H1 (cell line): ENCODE measurements around the gene PTPMT1. TPM values are rescaled to one million over a fixed set of nuclear protein-coding genes. Genes with fewer than 3 reads are reported as not detected.
A peak's percentile ranks its signal among the peaks of the same experiment; 100 is the strongest.

ENCODE experiments used
- CTCF ChIA-PET: fragments of 300-600 bp; sonication (Branson Sonifier 250); formaldehyde crosslinking; loops from one replicate; lab custom pipeline; 2021; ENCODE audit not compliant: partially characterized antibody; lab: Charles Lee
- POLR2A ChIA-PET: fragments of 300-600 bp; sonication (Branson Sonifier 250); formaldehyde crosslinking; loops from one replicate; lab custom pipeline; 2021; ENCODE audit warnings: inconsistent platforms; ENCODE audit not compliant: partially characterized antibody; lab: Charles Lee
- DNase-seq, 2 experiments: peaks; one replicate each; pipeline versions ENCODE4 v3.0.0 to v3.0.0-alpha.2; 2010 to 2022; ENCODE audit warnings: low spot score in 2 of 2, low read depth in 1 of 2, mixed read lengths in 1 of 2
- FAIRE-seq: peaks from 2 replicates; lab custom pipeline; 2011; peaks lifted over from hg19 to GRCh38; lab: Jason Lieb, UNC
- H2AFZ ChIP-seq: 2 replicates; pipeline ENCODE4 v1.8.1; 2012; ENCODE audit warnings: low read length, inconsistent platforms
- H2AK5ac ChIP-seq: 2 replicates; pipeline ENCODE4 v1.6.1; 2013; ENCODE audit warnings: low read depth, low read length
- H2BK120ac ChIP-seq: replicated peaks from 2 replicates; pipeline ENCODE3; 2013; ENCODE audit warnings: low read depth, low read length, inconsistent platforms
- H2BK12ac ChIP-seq: 2 replicates; pipeline ENCODE4 v1.6.1; 2013; ENCODE audit warnings: low read depth, low read length
- H2BK15ac ChIP-seq: 2 replicates; pipeline ENCODE4 v1.6.1; 2013; ENCODE audit warnings: low read length
- H2BK20ac ChIP-seq: 2 replicates; pipeline ENCODE4 v1.6.1; 2013; ENCODE audit warnings: low read length
- H2BK5ac ChIP-seq: 2 replicates; pipeline ENCODE4 v1.6.1; 2013; ENCODE audit warnings: low read depth, low read length
- H3K14ac ChIP-seq: 2 replicates; pipeline ENCODE4 v1.6.1; 2013; ENCODE audit warnings: inconsistent platforms; ENCODE audit not compliant: insufficient read length
- H3K18ac ChIP-seq: 2 replicates; pipeline ENCODE4 v1.6.1; 2013; ENCODE audit warnings: low read length; ENCODE audit errors: extremely low read depth
- H3K23ac ChIP-seq: 2 replicates; pipeline ENCODE4 v1.6.1; 2013; ENCODE audit warnings: inconsistent platforms; ENCODE audit not compliant: insufficient read length
- H3K23me2 ChIP-seq: 2 replicates; pipeline ENCODE4 v1.6.1; 2013; ENCODE audit warnings: low read depth, low read length
- H3K27ac ChIP-seq: 2 replicates; pipeline ENCODE4 v1.6.1; 2011; ENCODE audit warnings: low read depth, low read length, inconsistent platforms
- H3K27me3 ChIP-seq, 4 experiments: replicated peaks in 1 of 4; 1 replicate in 1 of 4; 2 replicates in 3 of 4; pipeline versions ENCODE4 v1.6.1 to v1.8.1; 2011 to 2013; ENCODE audit warnings: low read length in 3 of 4, mild to moderate bottlenecking in 3 of 4, inconsistent platforms in 2 of 4, mixed read lengths in 2 of 4, moderate library complexity in 1 of 4; ENCODE audit not compliant: control insufficient read depth in 3 of 4, insufficient read depth in 3 of 4; ENCODE audit errors: extremely low read depth in 1 of 4
- H3K36me3 ChIP-seq, 4 experiments: 2 replicates each; pipeline versions ENCODE4 v1.6.1 to v1.8.1; 2011 to 2013; ENCODE audit warnings: mild to moderate bottlenecking in 4 of 4, low read length in 3 of 4, moderate library complexity in 2 of 4, control low read depth in 1 of 4, inconsistent platforms in 1 of 4; ENCODE audit not compliant: insufficient read depth in 4 of 4, control insufficient read depth in 2 of 4
- H3K4ac ChIP-seq: replicated peaks from 2 replicates; pipeline ENCODE3; 2013; ENCODE audit warnings: low read length, low read depth, mixed read lengths, inconsistent platforms; ENCODE audit not compliant: insufficient read length
- H3K4me1 ChIP-seq, 4 experiments: replicated peaks in 1 of 4; 1 replicate in 1 of 4; 2 replicates in 3 of 4; pipeline versions ENCODE4 v1.6.1 to v1.8.1; 2011 to 2013; ENCODE audit warnings: low read length in 3 of 4, inconsistent platforms in 2 of 4, mixed read lengths in 1 of 4; ENCODE audit not compliant: insufficient read depth in 4 of 4, control insufficient read depth in 3 of 4
- H3K4me2 ChIP-seq, 2 experiments: 2 replicates each; pipeline versions ENCODE4 v1.6.1 to v1.8.1; 2011 to 2013; ENCODE audit warnings: low read depth in 2 of 2, low read length in 2 of 2, control low read depth in 1 of 2, inconsistent platforms in 1 of 2, mild to moderate bottlenecking in 1 of 2; ENCODE audit not compliant: insufficient read depth in 1 of 2
- H3K4me3 ChIP-seq, 4 experiments: fragments of 200-600, 300-600 bp in 1 of 4; sonication (generic), shearing (Covaris generic), sonication (Bioruptor Twin) in 1 of 4; 2 replicates each; pipeline versions ENCODE4 v1.5.1 to v1.8.1; 2011 to 2016; ENCODE audit warnings: low read length in 4 of 4, low read depth in 3 of 4, control low read depth in 2 of 4, inconsistent platforms in 2 of 4, mild to moderate bottlenecking in 2 of 4, mixed read lengths in 1 of 4, moderate library complexity in 1 of 4; ENCODE audit not compliant: insufficient read depth in 2 of 4; ENCODE audit errors: extremely low read depth in 1 of 4
- H3K56ac ChIP-seq: replicated peaks from 2 replicates; pipeline ENCODE3; 2013; ENCODE audit warnings: low read depth, mild to moderate bottlenecking, mixed read lengths, low read length, inconsistent platforms; ENCODE audit not compliant: insufficient read length
- H3K79me1 ChIP-seq: 2 replicates; pipeline ENCODE4 v1.6.1; 2013; ENCODE audit warnings: low read depth, low read length, control low read depth
- H3K79me2 ChIP-seq, 2 experiments: 2 replicates each; pipeline versions ENCODE4 v1.6.1 to v1.8.1; 2012 to 2013; ENCODE audit warnings: low read length in 2 of 2, mild to moderate bottlenecking in 2 of 2, inconsistent platforms in 1 of 2; ENCODE audit not compliant: insufficient read depth in 2 of 2, control insufficient read depth in 1 of 2
- H3K9ac ChIP-seq, 4 experiments: replicated peaks in 1 of 4; 1 replicate in 1 of 4; 2 replicates in 3 of 4; pipeline versions ENCODE4 v1.6.1 to v1.8.1; 2011 to 2013; ENCODE audit warnings: low read depth in 3 of 4, low read length in 3 of 4, control low read depth in 2 of 4, mild to moderate bottlenecking in 2 of 4, moderate library complexity in 2 of 4, inconsistent platforms in 1 of 4; ENCODE audit errors: extremely low read depth in 1 of 4
- H3K9me3 ChIP-seq, 2 experiments: 2 replicates each; pipeline versions ENCODE4 v1.6.1 to v1.8.1; 2012 to 2013; ENCODE audit warnings: mild to moderate bottlenecking in 2 of 2, moderate library complexity in 2 of 2, control low read depth in 1 of 2, inconsistent platforms in 1 of 2, low read depth in 1 of 2, low read length in 1 of 2, mixed read lengths in 1 of 2; ENCODE audit not compliant: insufficient read depth in 2 of 2
- H4K20me1 ChIP-seq, 2 experiments: replicated peaks in 1 of 2; 2 replicates each; pipeline versions ENCODE3 to v1.8.1; 2011 to 2013; ENCODE audit warnings: inconsistent platforms in 2 of 2, low read length in 2 of 2, mild to moderate bottlenecking in 1 of 2; ENCODE audit not compliant: insufficient read depth in 2 of 2, control insufficient read depth in 1 of 2
- H4K5ac ChIP-seq: 2 replicates; pipeline ENCODE4 v1.6.1; 2013; ENCODE audit warnings: low read length, low read depth, mixed read lengths, inconsistent platforms; ENCODE audit not compliant: insufficient read length
- H4K8ac ChIP-seq: 2 replicates; pipeline ENCODE4 v1.8.0; 2013; ENCODE audit warnings: mild to moderate bottlenecking, moderate library complexity, low read length, inconsistent platforms; ENCODE audit not compliant: insufficient read depth; ENCODE audit errors: extremely low read depth
- H4K91ac ChIP-seq: replicated peaks from 2 replicates; pipeline ENCODE3; 2013; ENCODE audit warnings: low read length, mixed read lengths, inconsistent platforms; ENCODE audit not compliant: insufficient read length
- E2F6 ChIP-seq: IDR thresholded peaks from 2 replicates; pipeline ENCODE4 v1.6.1; 2012; ENCODE audit warnings: inconsistent platforms
- POLR2AphosphoS5 ChIP-seq: IDR thresholded peaks from 2 replicates; pipeline ENCODE4 v1.6.1; 2011; ENCODE audit warnings: low read depth, low read length
- WGBS, 2 experiments: shearing (Covaris generic) in 1 of 2; methylation state at CpG; one replicate each; pipeline versions ENCODE4 v1.1.6 to v1.1.7; 2013 to 2015; ENCODE audit warnings: low lambda C conversion rate in 2 of 2, mixed read lengths in 2 of 2, inconsistent platforms in 1 of 2, low coverage in 1 of 2, missing lambda C conversion rate in 1 of 2; ENCODE audit not compliant: insufficient replicate concordance in 2 of 2, insufficient coverage in 1 of 2, insufficient read length in 1 of 2; ENCODE audit errors: extremely low coverage in 1 of 2, missing lambda C conversion rate in 1 of 2; 5-methylcytosine and 5-hydroxymethylcytosine counted together
- polyA plus RNA-seq, 7 experiments: library from polyadenylated mRNA; depleted of rRNA in 3 of 7; stranded (reverse) in 5 of 7; unstranded in 2 of 7; fragments of >200 nt in 5 of 7; fragments of 200-250 nt in 2 of 7; gene quantifications; 1 replicate in 5 of 7; 2 replicates in 1 of 7; 4 replicates in 1 of 7; pipeline versions ENCODE4 v1.2.1 to v1.2.3, GENCODE V29; 2011 to 2013; ENCODE audit warnings: missing spikeins in 2 of 7, mixed read lengths in 2 of 7
- total RNA-seq: library from RNA; stranded (reverse); fragmentation: NEBNext Ultra II Directional; extraction: Animal tissue kit (Norgen Biotek cat#: 25700); gene quantifications from 2 replicates; pipeline ENCODE4 v1.2.1, GENCODE V29; 2021

PTPMT1 gene
- total and polyA plus RNA-seq, 2 of the 8 experiments (the other 6 are each of a cell fraction or from before 2014, with no cell fraction given): 44.8 to 105 TPM

GRCh38 chr11:47572715-47573255 is 7.4 kb downstream of the PTPMT1 start:
- POLR2A ChIA-PET: interaction anchor here (0.7 to 4.2 kb wide), 9 partner anchors 9 to 155 kb away, joined by 3 to 25 read pairs (median 5); partner anchors contain the start of genes C1QTNF4, CELF1 and FAM180B
- Histone ChIP-seq H4K5ac (no peak overlapping the region), H3K4ac (no peak overlapping the region), H3K23me2 (no peaks in the 10 kb centered on the region), H3K9ac (no peak overlapping the region), H3K27ac (no peak overlapping the region), H2BK15ac (no peak overlapping the region), H3K79me2 (peaks cover 0 to 15% of the 10 kb centered on the region in 2 experiments; a peak in 2 of 4 replicates), H3K4me1 (peaks cover 0 to 2% (median under 1%) of the 10 kb centered on the region in 4 experiments; a peak in 2 of 7 replicates), H2BK20ac (no peak overlapping the region), H4K20me1 (peaks cover 0 to 8% of the 10 kb centered on the region in 2 experiments), H2AFZ (no peak overlapping the region), H3K14ac (no peak overlapping the region), H3K36me3 (peaks cover 11 to 46% (median 24%) of the 10 kb centered on the region in 4 experiments), H4K91ac (no peak overlapping the region), H2AK5ac (no peak overlapping the region), H2BK120ac (no peak overlapping the region), H3K9me3 (no peaks in the 10 kb centered on the region), H3K23ac (no peak overlapping the region), H3K4me3 (no peak overlapping the region), H3K4me2 (no peak overlapping the region), H3K56ac (no peak overlapping the region), H3K79me1 (peaks cover 8% of the 10 kb centered on the region; the same call in 1 of the 2 replicates), H4K8ac (no peak overlapping the region), H2BK5ac (no peak overlapping the region), H3K27me3 (no peaks in the 10 kb centered on the region), H3K18ac (no peak overlapping the region), H2BK12ac (no peak overlapping the region)
- CTCF ChIA-PET: interaction anchor here (2.0 kb wide), 1 partner anchor 45 kb away, joined by 5 read pairs; no protein-coding TSS in a partner anchor
- FAIRE-seq (no peak), DNase-seq (no peak)
- TF ChIP-seq POLR2AphosphoS5 (0 out of 2 replicates have a peak, but pooled peaks have one; percentile 4), E2F6 (no peak)
- 88% methylated on average over 8 of the region's 8 CpGs; no CpG with 5 or more reads in 1 of the 2 experiments for WGBS, 2 experiments
